Natural killer cell (primary cell): ENCODE measurements around the gene ASTN2. TPM values are rescaled to one million over a fixed set of nuclear protein-coding genes. Genes with fewer than 3 reads are reported as not detected.

Experiments
- ATAC-seq, 3 donors: fragments of 150-1000 bp in 2 of 3; fragments of 200-7000 bp in 1 of 3; cut with Tn5 transposase; 1 replicate in 1 of 3; 2 replicates in 2 of 3; pipeline ENCODE4 v1.10.0; 2021; ENCODE audit warnings: mild to moderate bottlenecking in 2 of 3, moderate library complexity in 2 of 3
- DNase-seq, 2 donors: peaks; one replicate each; pipeline versions ENCODE4 v3.0.0 to v3.0.0-alpha.2; 2013 to 2021; ENCODE audit warnings: mixed read lengths in 1 of 2
- H3K27ac ChIP-seq: one replicate; pipeline ENCODE4 v1.5.1; 2013; ENCODE audit warnings: mild to moderate bottlenecking, low read length
- H3K27me3 ChIP-seq: one replicate; pipeline ENCODE4 v1.6.1; 2013; ENCODE audit warnings: low read length; ENCODE audit not compliant: control insufficient read depth, insufficient read depth
- H3K36me3 ChIP-seq: one replicate; pipeline ENCODE4 v1.6.1; 2013; ENCODE audit warnings: low read length; ENCODE audit not compliant: control insufficient read depth, insufficient read depth
- H3K4me1 ChIP-seq: one replicate; pipeline ENCODE4 v1.6.1; 2013; ENCODE audit warnings: low read length; ENCODE audit not compliant: control insufficient read depth, insufficient read depth
- H3K4me3 ChIP-seq: one replicate; pipeline ENCODE4 v1.5.1; 2013; ENCODE audit warnings: low read length
- H3K9me3 ChIP-seq: one replicate; pipeline ENCODE4 v1.6.1; 2013; ENCODE audit warnings: low read length; ENCODE audit not compliant: control insufficient read depth, insufficient read depth
- H3K27ac Mint-ChIP-seq, 2 donors: one replicate each; pipeline ENCODE4 v1.8.0; 2022; ENCODE audit warnings: mild to moderate bottlenecking in 2 of 2, mixed read lengths in 2 of 2, moderate library complexity in 1 of 2
- H3K27me3 Mint-ChIP-seq, 2 donors: one replicate each; pipeline ENCODE4 v1.8.0; 2022; ENCODE audit warnings: low read depth in 2 of 2, mixed read lengths in 2 of 2
- H3K36me3 Mint-ChIP-seq: one replicate; pipeline ENCODE4 v1.8.0; 2022; ENCODE audit warnings: mixed read lengths
- H3K4me1 Mint-ChIP-seq, 2 donors: one replicate each; pipeline ENCODE4 v1.8.0; 2022; ENCODE audit warnings: mixed read lengths in 2 of 2
- H3K4me3 Mint-ChIP-seq: one replicate; pipeline ENCODE4 v1.8.0; 2022; ENCODE audit warnings: mild to moderate bottlenecking, moderate library complexity, mixed read lengths
- H3K9me3 Mint-ChIP-seq, 2 donors: one replicate each; pipeline ENCODE4 v1.8.0; 2022; ENCODE audit warnings: mixed read lengths in 2 of 2
- WGBS: methylation state at CpG from one replicate; pipeline ENCODE4 v1.1.7; 2013; ENCODE audit warnings: missing lambda C conversion rate; ENCODE audit not compliant: insufficient coverage; 5-methylcytosine and 5-hydroxymethylcytosine counted together
- intact Hi-C: fragments of 100-400 bp; cut with micrococcal nuclease; formaldehyde crosslinking; loops from one replicate; pipeline ENCODE4 v1.14.2; 2022
- total RNA-seq, 4 donors: library from RNA; stranded (reverse); fragments of 120-200 nt in 1 of 4; gene quantifications; one replicate each; pipeline versions ENCODE4 v1.2.3 to v1.2.4, GENCODE V29; 2013 to 2022
- TF ChIP-seq, protein P1 (sequence below): fragments of 200-600 bp; IDR thresholded peaks from one replicate; pipeline ENCODE4 v1.8.0; 2022; ENCODE audit warnings: antibody characterized with exemption

The ASTN2 gene
- total RNA-seq, 3 donors from 2014 or later (not counting 1 experiment from before 2014, with no cell fraction given), result 3.0 to 3.5 (median 3.2) TPM

DNA sequence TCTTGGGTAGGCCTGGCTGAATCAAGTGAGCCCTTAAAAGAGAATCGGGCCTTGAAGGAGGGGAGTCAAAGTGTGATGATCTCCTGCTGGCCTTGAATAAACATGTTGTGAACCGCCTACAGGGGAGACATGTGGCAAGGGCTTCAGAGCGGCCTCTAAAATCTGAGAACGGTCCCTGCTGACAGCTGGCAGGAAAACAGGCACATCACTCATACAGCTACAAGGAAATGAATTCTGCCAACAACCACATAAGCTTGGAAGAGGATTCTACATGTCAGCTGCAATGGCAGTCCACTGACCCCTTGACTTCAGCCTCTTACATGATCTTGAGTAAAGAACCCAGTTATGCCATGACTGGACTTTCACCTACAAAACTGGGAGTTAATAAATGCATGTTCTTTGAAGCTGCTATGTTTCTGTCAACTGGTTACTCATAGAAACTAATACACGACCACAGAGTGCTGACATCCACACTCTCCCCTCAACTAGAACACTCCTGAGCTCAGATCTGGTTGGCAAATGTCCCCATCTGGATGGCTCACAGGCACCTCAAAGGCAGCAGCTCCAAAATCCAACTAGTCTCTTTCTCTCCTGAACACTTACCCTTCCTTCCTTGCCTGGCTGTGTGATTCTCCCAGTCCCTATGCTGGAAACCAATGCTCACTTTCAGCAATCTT is 333.1 kb downstream of the ASTN2 start:
- Histone ChIP-seq H3K4me3 (no peak overlapping the region), H3K9me3 (peaks cover 3% of the 10 kb centered on the region), H3K36me3 (no peaks in the 10 kb centered on the region), H3K27me3 (no peaks in the 10 kb centered on the region), H3K27ac (no peak overlapping the region), H3K4me1 (no peaks in the 10 kb centered on the region)
- Mint-ChIP-seq H3K36me3 (no peaks in the 10 kb centered on the region), H3K9me3 (peaks cover 0 to 7% of the 10 kb centered on the region in 2 donors), H3K27ac (no peak overlapping the region), H3K4me3 (no peak overlapping the region), H3K27me3 (no peaks in the 10 kb centered on the region), H3K4me1 (no peaks in the 10 kb centered on the region)
- DNase-seq (no peak), ATAC-seq (no peak)
- 45% methylated on average over 5 of the region's 5 CpGs for WGBS
- intact Hi-C loops, result no loop called here
- TF ChIP-seq, protein P1, sequence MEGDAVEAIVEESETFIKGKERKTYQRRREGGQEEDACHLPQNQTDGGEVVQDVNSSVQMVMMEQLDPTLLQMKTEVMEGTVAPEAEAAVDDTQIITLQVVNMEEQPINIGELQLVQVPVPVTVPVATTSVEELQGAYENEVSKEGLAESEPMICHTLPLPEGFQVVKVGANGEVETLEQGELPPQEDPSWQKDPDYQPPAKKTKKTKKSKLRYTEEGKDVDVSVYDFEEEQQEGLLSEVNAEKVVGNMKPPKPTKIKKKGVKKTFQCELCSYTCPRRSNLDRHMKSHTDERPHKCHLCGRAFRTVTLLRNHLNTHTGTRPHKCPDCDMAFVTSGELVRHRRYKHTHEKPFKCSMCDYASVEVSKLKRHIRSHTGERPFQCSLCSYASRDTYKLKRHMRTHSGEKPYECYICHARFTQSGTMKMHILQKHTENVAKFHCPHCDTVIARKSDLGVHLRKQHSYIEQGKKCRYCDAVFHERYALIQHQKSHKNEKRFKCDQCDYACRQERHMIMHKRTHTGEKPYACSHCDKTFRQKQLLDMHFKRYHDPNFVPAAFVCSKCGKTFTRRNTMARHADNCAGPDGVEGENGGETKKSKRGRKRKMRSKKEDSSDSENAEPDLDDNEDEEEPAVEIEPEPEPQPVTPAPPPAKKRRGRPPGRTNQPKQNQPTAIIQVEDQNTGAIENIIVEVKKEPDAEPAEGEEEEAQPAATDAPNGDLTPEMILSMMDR, result no peak

DNA sequence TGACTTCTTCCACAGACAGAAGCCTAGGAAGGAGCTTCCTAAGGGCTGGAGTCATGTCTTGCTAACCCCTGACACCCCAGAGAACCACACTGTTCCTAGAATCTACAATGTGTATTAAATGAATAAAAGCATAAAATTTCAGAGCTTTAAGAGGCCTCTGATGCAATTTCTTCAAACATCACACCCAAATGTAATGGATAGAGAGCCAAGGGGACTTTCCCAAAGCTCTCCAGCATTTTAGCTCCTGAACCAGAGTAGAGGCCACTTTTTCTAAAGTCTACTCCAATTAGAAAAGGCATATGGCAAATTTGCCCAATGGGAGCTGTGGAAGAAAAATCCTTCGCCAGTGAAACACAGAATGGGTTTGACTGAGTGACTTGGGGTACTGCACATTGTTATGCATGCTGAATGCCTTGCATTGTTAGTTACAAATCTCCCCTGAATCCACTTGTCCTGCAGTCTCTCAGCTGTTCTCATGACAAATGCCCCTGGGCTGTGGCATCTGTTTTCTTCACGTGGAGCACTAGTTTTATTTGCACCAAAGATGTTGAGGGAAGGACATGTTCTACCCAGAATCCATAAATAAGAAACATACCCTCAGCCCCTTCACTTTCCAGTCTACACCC is 334.0 kb downstream of the ASTN2 start:
- Histone ChIP-seq H3K36me3 (no peaks in the 10 kb centered on the region), H3K27ac (no peak overlapping the region), H3K27me3 (no peaks in the 10 kb centered on the region), H3K4me3 (no peak overlapping the region), H3K4me1 (no peaks in the 10 kb centered on the region), H3K9me3 (peaks cover 3% of the 10 kb centered on the region)
- TF ChIP-seq, protein P1, result no peak
- ATAC-seq (no peak), DNase-seq (no peak)
- no peak overlapping the region for H3K4me3 Mint-ChIP-seq
- H3K9me3 Mint-ChIP-seq, result peaks cover 0 to 8% of the 10 kb centered on the region in 2 donors
- no peaks in the 10 kb centered on the region for H3K27me3 Mint-ChIP-seq
- H3K27ac Mint-ChIP-seq, result no peak overlapping the region
- no peaks in the 10 kb centered on the region for H3K36me3 Mint-ChIP-seq
- H3K4me1 Mint-ChIP-seq, result no peaks in the 10 kb centered on the region
- intact Hi-C loops, result no loop called here
- 90% methylated on average over 2 of the region's 2 CpGs for WGBS

DNA sequence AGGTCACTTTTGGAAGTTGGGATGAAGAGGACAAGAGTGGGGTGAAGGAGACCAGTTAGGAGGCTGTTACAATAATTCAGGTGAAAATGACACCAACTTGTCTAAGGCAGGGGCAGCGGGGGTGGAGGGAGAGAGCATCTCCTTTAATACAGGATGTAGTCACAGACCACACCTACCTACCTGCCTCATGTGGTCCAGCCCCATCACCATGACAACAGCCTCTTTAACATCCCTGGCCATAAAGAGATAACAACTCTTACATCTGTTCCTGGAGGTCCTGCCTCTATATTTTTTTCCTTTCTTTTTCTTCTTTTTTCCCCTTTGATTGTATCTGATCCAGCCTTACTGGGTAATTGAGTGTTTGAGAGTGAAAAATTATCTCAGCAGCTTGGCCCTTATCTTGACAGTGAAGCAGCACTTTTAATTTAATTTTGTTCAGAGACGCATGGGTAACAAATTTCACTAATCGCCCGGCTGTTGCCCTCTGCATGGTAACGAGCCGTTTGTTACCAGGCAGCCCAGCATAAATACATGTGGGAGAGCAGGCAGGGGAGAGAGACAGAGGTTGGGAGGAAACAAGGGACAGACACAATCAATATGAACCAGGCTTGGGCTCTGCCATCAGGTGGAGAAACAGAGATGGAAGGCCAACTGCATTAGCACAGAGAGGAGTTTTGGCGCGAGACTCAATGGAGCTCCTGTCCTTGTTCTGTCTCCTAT is 338.1 kb downstream of the ASTN2 start:
- ATAC-seq (no peak), DNase-seq (no peak)
- no peaks in the 10 kb centered on the region for H3K27me3 Mint-ChIP-seq
- 93% methylated on average over 8 of the region's 8 CpGs for WGBS
- no peaks in the 10 kb centered on the region for H3K9me3 ChIP-seq
- H3K36me3 Mint-ChIP-seq, result no peaks in the 10 kb centered on the region
- H3K9me3 Mint-ChIP-seq, result peaks cover 0 to 8% of the 10 kb centered on the region in 2 donors
- no peaks in the 10 kb centered on the region for H3K27me3 ChIP-seq
- intact Hi-C loops, result no loop called here
- H3K4me3 ChIP-seq, result no peak overlapping the region
- no peaks in the 10 kb centered on the region for H3K4me1 ChIP-seq
- TF ChIP-seq, protein P1, result no peak
- H3K4me1 Mint-ChIP-seq, result no peaks in the 10 kb centered on the region
- H3K27ac Mint-ChIP-seq, result no peak overlapping the region
- H3K27ac ChIP-seq, result no peak overlapping the region
- H3K4me3 Mint-ChIP-seq, result no peak overlapping the region
- no peaks in the 10 kb centered on the region for H3K36me3 ChIP-seq
